T-helper 9 cell (primary cell): ENCODE data around the gene CBLB.

ENCODE experiments used
- DNase-seq: peaks from one replicate; pipeline ENCODE4 v3.0.0-alpha.2; 2020

The CBLB gene

GRCh38 chr3:105678017-105678416 is 190.8 kb downstream of the CBLB start:
- DNase-seq, result no peak

GRCh38 chr3:105676621-105677300 is 192.1 kb downstream of the CBLB start:
- DNase-seq, result no peak

DNA sequence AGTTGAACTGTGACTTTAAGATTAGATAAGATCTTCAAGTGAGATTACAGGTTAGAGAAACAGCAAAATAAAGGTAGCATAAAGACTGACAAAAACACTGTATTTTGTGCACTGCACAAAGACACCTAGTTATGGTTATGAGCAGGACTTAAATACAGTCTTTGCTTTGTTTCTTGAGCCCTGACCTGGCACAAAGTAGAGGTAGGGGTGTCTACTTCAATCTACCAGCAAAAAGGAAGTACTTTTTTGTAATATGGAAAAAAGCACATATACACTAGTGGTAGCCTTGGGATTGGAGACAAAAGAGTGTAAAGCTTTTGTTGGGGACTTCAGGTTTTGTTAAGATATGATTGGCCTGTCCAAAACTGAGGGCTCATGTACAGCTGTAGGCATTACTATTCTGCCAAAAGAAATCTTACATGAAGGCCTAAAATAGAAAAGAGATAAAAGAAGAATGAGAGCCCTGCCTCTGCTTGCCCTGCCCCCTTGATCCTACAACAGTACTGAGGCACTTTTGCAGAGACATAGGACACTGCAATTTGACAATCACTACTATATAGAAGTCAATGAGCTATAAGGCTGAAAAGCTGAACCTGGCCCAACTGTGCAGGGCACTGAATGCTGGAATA is 194.3 kb downstream of the CBLB start:
- DNase-seq, result no peak

DNA sequence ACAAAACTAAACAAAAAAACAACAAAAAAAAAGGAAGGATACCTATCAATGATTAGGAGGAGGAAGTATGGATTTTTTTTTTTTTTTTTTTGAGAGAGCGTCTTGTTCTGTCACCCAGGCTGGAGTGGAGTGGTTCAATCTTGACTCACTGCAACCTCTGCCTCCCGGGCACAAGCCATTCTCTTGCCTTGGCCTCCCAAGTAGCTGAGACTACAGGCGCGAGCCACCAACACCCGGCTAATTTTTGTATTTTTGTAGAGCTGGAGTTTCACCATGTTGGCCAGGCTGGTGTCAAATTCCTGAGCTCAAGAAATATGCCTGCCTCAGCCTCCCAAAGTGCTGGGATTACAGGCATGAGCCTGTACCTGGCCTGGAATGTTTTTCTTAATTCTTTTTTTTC is 195.8 kb downstream of the CBLB start:
- no peak for DNase-seq

- DNase-seq, result no peak
Observed at GRCh38 chr3:105662306-105662705, 206.5 kb downstream of the CBLB start.

- no peak for DNase-seq
Observed at GRCh38 chr3:105661461-105661860, 207.4 kb downstream of the CBLB start.

DNA sequence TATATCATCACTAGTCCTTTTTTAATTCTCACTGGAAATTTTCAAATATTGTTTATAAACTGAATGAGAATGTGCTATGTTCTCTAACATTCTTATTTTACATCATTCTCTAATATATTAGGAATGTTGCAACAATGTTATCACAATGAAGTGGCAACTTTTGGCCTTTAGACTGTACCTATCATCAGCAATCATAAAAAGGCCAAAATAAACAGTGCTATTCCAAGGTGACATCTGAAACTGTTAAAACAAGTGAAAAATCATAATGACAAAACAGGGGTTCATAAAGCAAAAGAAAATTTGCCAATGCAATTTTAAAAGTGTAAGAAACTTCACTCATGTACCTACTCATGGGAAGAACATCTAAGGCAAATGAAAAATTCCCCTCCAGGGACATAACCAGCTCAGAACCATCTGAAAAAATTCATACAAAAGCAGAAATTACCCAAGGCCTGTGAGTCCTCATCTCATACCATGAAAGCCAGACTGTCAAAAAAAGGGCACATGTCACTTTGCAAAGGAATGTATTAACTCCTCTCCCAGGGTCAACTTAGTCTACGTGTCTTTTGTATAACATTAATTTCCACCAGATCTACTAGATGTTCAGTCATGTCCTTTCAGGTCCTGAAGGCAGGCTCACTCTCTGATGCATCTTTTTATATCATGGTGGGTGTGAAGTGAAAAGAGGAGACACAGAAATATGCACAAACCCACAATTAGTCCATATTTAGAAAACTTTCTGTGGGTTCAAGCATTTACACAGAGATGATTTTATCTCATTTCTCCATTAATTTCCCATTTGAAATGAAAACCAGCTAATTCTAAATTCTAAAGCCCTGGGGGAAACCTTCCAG is 211.9 kb downstream of the CBLB start:
- DNase-seq, result no peak

DNA sequence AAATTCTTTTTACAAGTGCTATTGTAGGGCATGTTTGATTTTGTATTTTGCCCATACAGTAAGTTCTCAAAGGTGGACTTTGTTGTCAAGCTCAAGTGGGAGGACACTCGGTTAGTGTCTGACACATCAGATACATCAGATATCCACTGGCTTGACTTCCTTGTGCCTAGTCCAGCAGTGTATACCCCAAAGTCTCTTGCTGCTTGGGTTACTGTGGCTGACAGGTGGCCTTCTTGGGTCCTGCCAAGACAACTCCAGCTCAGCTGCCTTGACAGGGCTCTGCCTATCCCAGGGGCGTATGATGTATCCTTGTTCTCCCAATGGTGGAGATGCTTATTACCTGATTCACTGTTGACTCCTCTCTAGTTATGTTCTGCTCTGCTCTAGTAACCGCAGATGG is 214.9 kb downstream of the CBLB start:
- no peak for DNase-seq

DNA sequence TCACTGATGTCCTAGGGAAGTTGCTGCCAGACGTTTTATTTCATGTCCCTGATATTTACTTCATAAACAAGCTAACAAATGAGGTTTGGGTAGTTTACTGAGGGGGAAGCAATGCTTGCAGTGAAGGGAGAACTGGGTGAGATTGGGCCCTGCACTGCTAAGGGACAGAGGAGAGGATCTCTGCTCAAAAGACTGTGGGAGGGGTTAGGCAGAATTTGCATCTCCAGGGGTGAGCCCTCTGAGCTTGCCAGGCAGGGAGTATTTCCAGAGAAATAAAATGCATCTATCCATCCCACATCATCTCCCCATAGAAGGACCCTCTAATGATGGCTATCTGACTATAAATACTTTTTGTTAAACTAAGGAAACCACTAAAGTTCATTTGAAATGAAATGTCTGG is 215.6 kb downstream of the CBLB start:
- DNase-seq, result no peak

DNA sequence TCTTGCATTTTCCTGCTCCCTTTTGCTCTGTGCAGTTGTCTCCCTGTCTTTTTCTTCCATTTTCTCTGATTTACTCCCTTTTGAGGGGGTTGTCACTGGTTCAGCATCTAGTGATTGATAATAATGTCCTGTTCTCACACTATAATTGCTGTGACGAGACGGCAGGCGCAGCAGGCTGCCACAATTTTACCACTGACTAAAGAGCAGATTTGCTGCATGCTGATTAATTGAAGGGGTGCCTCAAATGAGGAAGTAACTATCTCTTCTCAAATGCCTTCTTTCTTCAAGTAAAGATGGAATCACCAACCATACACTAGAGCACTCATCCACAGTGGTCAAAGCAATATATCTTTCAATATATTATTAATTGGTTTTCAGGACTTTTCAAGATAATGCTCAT is 219.3 kb downstream of the CBLB start:
- DNase-seq, result no peak

DNA sequence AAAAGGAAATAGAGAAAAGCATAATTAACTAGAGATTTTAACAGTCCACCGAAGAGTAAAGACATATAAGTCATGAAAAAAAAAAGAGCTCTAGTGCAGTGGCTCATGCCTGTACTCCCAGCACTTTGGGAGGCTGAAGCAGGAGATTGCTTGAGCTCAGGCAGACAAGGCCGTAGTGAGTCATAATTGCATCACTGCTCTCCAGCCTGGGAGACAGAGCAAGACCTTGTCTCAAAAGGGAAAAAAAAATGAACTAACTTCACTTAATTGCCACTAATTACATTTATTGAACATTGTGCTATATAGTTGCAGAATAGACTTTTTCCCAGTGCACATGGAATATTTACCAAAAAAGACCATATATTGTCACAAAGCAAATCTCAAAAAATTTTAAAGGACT is 221.8 kb downstream of the CBLB start:
- no peak for DNase-seq

DNA sequence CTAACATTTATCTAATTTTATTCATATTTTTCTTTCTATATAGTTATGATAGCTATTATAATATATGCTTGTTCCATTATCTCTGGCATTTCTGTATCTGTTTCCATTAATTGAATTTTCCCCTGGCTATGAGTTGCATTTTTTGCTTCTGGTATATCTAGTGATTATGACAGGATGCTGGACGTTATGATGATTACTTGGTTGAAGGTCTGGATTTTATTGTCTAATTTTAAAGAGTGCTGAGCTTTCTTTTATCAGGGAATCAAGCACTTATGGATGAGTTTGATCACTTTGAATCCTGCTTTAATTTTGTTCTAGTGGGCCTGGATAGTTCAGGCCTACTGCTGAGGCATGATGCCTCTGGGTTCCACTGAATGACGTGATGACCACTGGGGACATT is 229.7 kb downstream of the CBLB start:
- DNase-seq, result no peak

GRCh38 chr3:105634708-105635107 is 234.1 kb downstream of the CBLB start:
- DNase-seq, result no peak

GRCh38 chr3:105629718-105630117 is 239.1 kb downstream of the CBLB start:
- DNase-seq, result no peak

- no peak for DNase-seq
Observed at GRCh38 chr3:105626739-105627138, 242.1 kb downstream of the CBLB start.

DNA sequence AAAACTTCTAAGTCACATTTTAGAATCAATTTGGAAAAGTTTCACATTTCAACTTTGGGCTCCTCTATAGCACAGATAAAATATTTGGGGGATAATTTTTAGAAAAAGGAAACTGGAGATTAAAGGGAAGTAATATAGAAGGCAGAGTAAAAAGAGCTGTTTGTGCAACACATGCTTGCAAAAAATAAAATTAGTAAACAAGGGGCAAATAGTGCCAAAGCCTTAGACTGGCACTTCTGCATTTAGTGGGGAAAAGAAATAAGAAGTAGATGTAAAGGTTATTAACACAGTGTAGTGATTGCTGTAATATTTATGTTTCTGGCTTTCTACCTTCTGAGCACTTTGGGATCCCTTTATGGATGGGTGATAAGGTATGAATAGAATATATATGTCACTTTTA is 246.6 kb downstream of the CBLB start:
- DNase-seq, result no peak

GRCh38 chr3:105620236-105620635 is 248.6 kb downstream of the CBLB start:
- no peak for DNase-seq

GRCh38 chr3:105619651-105620050 is 249.2 kb downstream of the CBLB start:
- DNase-seq, result no peak

DNA sequence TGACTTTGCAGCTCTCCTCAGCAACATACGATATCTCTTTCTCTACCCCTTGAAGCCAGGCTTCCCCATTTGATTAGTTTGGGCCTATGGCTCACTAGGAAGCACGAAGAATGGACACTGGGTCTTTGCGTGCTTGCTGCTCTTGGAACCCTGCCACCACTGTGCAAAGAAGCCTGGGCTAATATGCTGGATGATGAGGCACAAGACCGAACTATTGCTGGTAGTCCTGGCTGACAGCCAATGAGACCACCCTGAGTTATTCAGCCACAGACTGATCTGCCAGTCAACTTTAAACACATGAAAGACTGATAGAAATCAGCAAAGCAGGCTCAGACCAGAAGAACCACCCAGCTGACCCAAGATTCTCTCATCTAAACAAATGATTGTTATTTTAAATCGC is 250.3 kb downstream of the CBLB start:
- no peak for DNase-seq

DNA sequence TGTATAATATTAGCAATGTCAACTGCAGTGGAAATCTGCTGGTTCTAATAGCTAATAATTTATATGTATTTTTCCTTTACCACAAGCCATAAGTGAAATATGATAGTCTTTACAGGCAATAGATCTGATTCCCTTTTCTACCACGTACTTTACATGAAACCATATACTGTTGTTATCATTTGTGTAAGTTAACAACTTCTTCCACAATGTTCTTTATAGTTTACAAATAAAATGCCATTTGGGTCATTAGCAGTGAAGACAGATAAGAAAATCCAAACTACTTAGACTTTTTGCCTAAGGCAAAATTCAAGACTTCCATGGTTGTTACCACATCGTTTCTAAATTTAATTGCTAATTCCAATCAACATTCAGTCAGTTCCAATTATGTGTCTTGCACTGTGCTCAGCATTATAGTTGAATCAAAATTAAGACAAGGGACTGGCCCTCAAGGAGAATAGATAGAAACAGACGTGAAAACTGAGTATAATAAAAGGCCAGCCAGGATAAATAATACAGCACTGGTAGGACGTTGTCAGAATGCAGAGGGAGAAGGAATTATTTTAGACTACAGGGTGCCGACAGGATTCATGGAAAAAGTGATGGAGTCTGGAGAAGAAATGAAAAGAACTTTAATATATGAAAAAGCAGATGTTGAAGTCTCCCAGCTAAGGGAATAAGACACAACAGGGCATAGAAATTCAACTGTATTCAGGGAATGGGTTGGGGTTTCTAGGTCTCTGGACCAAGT is 252.3 kb downstream of the CBLB start:
- no peak for DNase-seq

DNA sequence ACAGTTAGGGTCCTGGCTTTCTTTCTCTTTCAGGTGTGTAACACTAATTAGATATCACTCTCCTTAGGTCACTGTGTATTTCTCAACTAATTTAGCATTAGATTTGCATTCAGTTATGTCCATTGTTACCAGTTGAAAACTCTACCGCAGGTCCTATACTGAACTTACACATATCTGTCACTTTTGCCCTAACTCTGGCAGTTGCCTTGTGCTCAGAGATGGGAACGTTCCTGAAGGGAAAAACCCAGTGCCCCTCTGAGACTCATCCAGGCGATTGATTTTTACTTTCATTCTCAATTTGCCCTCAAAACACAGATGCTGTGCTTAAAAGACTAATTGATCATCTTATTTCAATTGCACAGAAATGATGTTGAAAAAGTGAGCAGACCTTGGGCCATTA is 253.0 kb downstream of the CBLB start:
- no peak for DNase-seq

GRCh38 chr3:105614288-105615030 is 254.4 kb downstream of the CBLB start:
- DNase-seq, result no peak

- no peak for DNase-seq
Observed at GRCh38 chr3:105613120-105613519, 255.7 kb downstream of the CBLB start.
